Neural cell (in vitro differentiated cells): ENCODE measurements around the gene YWHAE.
"Not testable (repeated sequence)": the region's sequence is repeated elsewhere in the genome, so short reads cannot be mapped to it uniquely, and the experiment has no call there.

ENCODE experiments used
- CTCF ChIP-seq: fragments of 450-650 bp; IDR thresholded peaks from 2 replicates; pipeline ENCODE4 v1.5.1; 2014; ENCODE audit warnings: antibody characterized with exemption, mild to moderate bottlenecking, moderate library complexity; ENCODE audit not compliant: poor library complexity, severe bottlenecking
- EZH2 ChIP-seq: fragments of 200-600, 300-800 bp; shearing (Covaris generic), sonication (generic); IDR thresholded peaks from 2 replicates; pipeline ENCODE4 v1.6.1; 2014; ENCODE audit warnings: antibody characterized with exemption, low read length, borderline replicate concordance, mild to moderate bottlenecking; ENCODE audit not compliant: insufficient read depth, poor library complexity, severe bottlenecking
- POLR2AphosphoS5 ChIP-seq: IDR thresholded peaks from 2 replicates; pipeline ENCODE4 v1.6.1; 2012

- not testable (repeated sequence) for TF ChIP-seq CTCF, EZH2, POLR2AphosphoS5
Observed at GRCh38 chr17:1307829-1308228, 92.2 kb downstream of the YWHAE start.
